Astrocyte (in vitro differentiated cells and primary cell): ENCODE measurements around the gene SYNE1.

Experiments
- EZH2 ChIP-seq: IDR thresholded peaks from 2 replicates; pipeline ENCODE4 v1.6.1; 2012; ENCODE audit warnings: mild to moderate bottlenecking, low read length, inconsistent platforms; ENCODE audit not compliant: insufficient read depth
- TF ChIP-seq, protein P1 (sequence below): IDR thresholded peaks from 2 replicates; pipeline ENCODE4 v1.5.1; 2011; ENCODE audit warnings: low read depth, mild to moderate bottlenecking, inconsistent platforms, low read length, moderate library complexity; ENCODE audit not compliant: insufficient read depth

DNA sequence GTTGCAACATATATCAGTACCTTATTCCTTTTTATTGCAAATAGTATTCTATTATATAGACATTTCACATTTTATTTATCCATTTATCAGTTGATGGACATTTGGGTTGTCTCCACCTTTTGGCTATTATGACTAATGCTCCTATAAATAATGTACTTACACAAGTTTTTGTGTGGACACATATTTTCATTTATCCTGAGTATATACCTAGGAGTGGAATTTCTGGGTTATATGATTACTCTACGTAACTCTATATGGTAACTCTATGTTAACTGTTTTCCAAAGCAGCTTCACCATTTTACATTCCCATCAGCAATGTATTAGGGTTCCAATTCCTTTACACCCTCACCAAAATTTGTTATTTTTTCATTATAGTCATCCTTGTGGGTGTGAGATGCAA, 424.7 kb downstream of the SYNE1 start:
- TF ChIP-seq, protein P1, sequence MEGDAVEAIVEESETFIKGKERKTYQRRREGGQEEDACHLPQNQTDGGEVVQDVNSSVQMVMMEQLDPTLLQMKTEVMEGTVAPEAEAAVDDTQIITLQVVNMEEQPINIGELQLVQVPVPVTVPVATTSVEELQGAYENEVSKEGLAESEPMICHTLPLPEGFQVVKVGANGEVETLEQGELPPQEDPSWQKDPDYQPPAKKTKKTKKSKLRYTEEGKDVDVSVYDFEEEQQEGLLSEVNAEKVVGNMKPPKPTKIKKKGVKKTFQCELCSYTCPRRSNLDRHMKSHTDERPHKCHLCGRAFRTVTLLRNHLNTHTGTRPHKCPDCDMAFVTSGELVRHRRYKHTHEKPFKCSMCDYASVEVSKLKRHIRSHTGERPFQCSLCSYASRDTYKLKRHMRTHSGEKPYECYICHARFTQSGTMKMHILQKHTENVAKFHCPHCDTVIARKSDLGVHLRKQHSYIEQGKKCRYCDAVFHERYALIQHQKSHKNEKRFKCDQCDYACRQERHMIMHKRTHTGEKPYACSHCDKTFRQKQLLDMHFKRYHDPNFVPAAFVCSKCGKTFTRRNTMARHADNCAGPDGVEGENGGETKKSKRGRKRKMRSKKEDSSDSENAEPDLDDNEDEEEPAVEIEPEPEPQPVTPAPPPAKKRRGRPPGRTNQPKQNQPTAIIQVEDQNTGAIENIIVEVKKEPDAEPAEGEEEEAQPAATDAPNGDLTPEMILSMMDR, result no peak
- TF ChIP-seq EZH2, result no peak
